ENCODE data around the gene NOS1AP. TPM values are rescaled to one million over a fixed set of nuclear protein-coding genes. Genes with fewer than 3 reads are reported as not detected.

NOS1AP gene
- total RNA-seq, 1 experiment from 2014 or later, result 2.6 TPM

- no peaks in the 10 kb centered on the region for H3K9me3 ChIP-seq (ENCODE audit: low read length)
- ChIA-PET CTCF (interaction anchor here (0.6 kb wide), 1 partner anchor 160 kb away, joined by 5 read pairs; no protein-coding TSS in a partner anchor), POLR2A (ENCODE audit: unreplicated experiment) (no interaction called here)
- H2AFZ ChIP-seq (ENCODE audit: low read length), result no peak overlapping the region
- no peak for ATAC-seq
- no peak overlapping the region for H3K9ac ChIP-seq (ENCODE audit: low read length)
- H3K9me2 ChIP-seq (replicated peaks; ENCODE audit: low read length), result no peaks in the 10 kb centered on the region
- no peaks in the 10 kb centered on the region for H3K27me3 ChIP-seq (ENCODE audit: low read length)
- no TSS peak for BruUV-seq (replicated peaks)
- no peak for TF ChIP-seq EZH2 (IDR thresholded peaks at IDR 0.05; ENCODE audit: low read length, unreplicated experiment)
- TF ChIP-seq, protein P1, sequence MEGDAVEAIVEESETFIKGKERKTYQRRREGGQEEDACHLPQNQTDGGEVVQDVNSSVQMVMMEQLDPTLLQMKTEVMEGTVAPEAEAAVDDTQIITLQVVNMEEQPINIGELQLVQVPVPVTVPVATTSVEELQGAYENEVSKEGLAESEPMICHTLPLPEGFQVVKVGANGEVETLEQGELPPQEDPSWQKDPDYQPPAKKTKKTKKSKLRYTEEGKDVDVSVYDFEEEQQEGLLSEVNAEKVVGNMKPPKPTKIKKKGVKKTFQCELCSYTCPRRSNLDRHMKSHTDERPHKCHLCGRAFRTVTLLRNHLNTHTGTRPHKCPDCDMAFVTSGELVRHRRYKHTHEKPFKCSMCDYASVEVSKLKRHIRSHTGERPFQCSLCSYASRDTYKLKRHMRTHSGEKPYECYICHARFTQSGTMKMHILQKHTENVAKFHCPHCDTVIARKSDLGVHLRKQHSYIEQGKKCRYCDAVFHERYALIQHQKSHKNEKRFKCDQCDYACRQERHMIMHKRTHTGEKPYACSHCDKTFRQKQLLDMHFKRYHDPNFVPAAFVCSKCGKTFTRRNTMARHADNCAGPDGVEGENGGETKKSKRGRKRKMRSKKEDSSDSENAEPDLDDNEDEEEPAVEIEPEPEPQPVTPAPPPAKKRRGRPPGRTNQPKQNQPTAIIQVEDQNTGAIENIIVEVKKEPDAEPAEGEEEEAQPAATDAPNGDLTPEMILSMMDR (conservative IDR thresholded peaks at IDR 0.05; ENCODE audit: low read depth, low read length), result no peak
- no peak for TF ChIP-seq EZH2phosphoT487 (IDR thresholded peaks at IDR 0.05; ENCODE audit: borderline replicate concordance, low read length)
- H3K4me3 ChIP-seq (ENCODE audit: low read length), result no peak overlapping the region
- H3K27ac ChIP-seq (ENCODE audit: low read length), result no peak overlapping the region
- intact Hi-C loops (cut with micrococcal nuclease), result no loop called here
- H3F3A ChIP-seq (ENCODE audit: low read length, unreplicated experiment), result no peaks in the 10 kb centered on the region
- H3K79me2 ChIP-seq (ENCODE audit: low read length), result no peaks in the 10 kb centered on the region
- H3K4me2 ChIP-seq (ENCODE audit: low read length), result no peak overlapping the region
- DNase-seq, result no peak
- H3K36me3 ChIP-seq (ENCODE audit: low read depth, low read length), result no peaks in the 10 kb centered on the region
- no peaks in the 10 kb centered on the region for H4K20me1 ChIP-seq (ENCODE audit: low read length)
- H3K4me1 ChIP-seq (ENCODE audit: insufficient read depth, low read length), result peaks cover 14% of the 10 kb centered on the region
Observed at GRCh38 chr1:162193815-162194214, 124.3 kb downstream of the NOS1AP start.

- H3K9me3 ChIP-seq (ENCODE audit: low read length), result no peaks in the 10 kb centered on the region
- no peak overlapping the region for H3K4me2 ChIP-seq (ENCODE audit: low read length)
- ChIA-PET CTCF (no interaction called here), POLR2A (ENCODE audit: unreplicated experiment) (no interaction called here)
- no peak overlapping the region for H3K9ac ChIP-seq (ENCODE audit: low read length)
- H3K4me1 ChIP-seq (ENCODE audit: insufficient read depth, low read length), result peaks cover 14% of the 10 kb centered on the region
- intact Hi-C loops (cut with micrococcal nuclease), result no loop called here
- H3K27ac ChIP-seq (ENCODE audit: low read length), result no peak overlapping the region
- H3K4me3 ChIP-seq (ENCODE audit: low read length), result no peak overlapping the region
- no peaks in the 10 kb centered on the region for H3K9me2 ChIP-seq (replicated peaks; ENCODE audit: low read length)
- no peaks in the 10 kb centered on the region for H3F3A ChIP-seq (ENCODE audit: low read length, unreplicated experiment)
- H3K36me3 ChIP-seq (ENCODE audit: low read depth, low read length), result no peaks in the 10 kb centered on the region
- no peak for ATAC-seq
- no peaks in the 10 kb centered on the region for H4K20me1 ChIP-seq (ENCODE audit: low read length)
- BruUV-seq (replicated peaks), result no TSS peak
- no peaks in the 10 kb centered on the region for H3K79me2 ChIP-seq (ENCODE audit: low read length)
- no peak overlapping the region for H2AFZ ChIP-seq (ENCODE audit: low read length)
- DNase-seq, result no peak
- no peaks in the 10 kb centered on the region for H3K27me3 ChIP-seq (ENCODE audit: low read length)
- TF ChIP-seq EZH2 (IDR thresholded peaks at IDR 0.05; ENCODE audit: low read length, unreplicated experiment), result no peak
- TF ChIP-seq, protein P1 (conservative IDR thresholded peaks at IDR 0.05; ENCODE audit: low read depth, low read length), result no peak
- no peak for TF ChIP-seq EZH2phosphoT487 (IDR thresholded peaks at IDR 0.05; ENCODE audit: borderline replicate concordance, low read length)
Observed at GRCh38 chr1:162195567-162195966, 126.1 kb downstream of the NOS1AP start.

GRCh38 chr1:162196387-162196786 lies 126.9 kb downstream of the NOS1AP start:
- DNase-seq (no peak), ATAC-seq (no peak)
- peaks cover 14% of the 10 kb centered on the region for H3K4me1 ChIP-seq (ENCODE audit: insufficient read depth, low read length)
- H3K4me3 ChIP-seq (ENCODE audit: low read length), result no peak overlapping the region
- no TSS peak for BruUV-seq (replicated peaks)
- CTCF ChIA-PET, result no interaction called here
- TF ChIP-seq EZH2phosphoT487 (IDR thresholded peaks at IDR 0.05; ENCODE audit: borderline replicate concordance, low read length) (no peak), EZH2 (IDR thresholded peaks at IDR 0.05; ENCODE audit: low read length, unreplicated experiment) (no peak)
- TF ChIP-seq, protein P1 (conservative IDR thresholded peaks at IDR 0.05; ENCODE audit: low read depth, low read length), result no peak
- no peak overlapping the region for H3K4me2 ChIP-seq (ENCODE audit: low read length)
- no peaks in the 10 kb centered on the region for H4K20me1 ChIP-seq (ENCODE audit: low read length)
- no peak overlapping the region for H3K9ac ChIP-seq (ENCODE audit: low read length)
- H2AFZ ChIP-seq (ENCODE audit: low read length), result no peak overlapping the region
- no peaks in the 10 kb centered on the region for H3K27me3 ChIP-seq (ENCODE audit: low read length)
- H3F3A ChIP-seq (ENCODE audit: low read length, unreplicated experiment), result no peaks in the 10 kb centered on the region
- POLR2A ChIA-PET (ENCODE audit: unreplicated experiment), result no interaction called here
- no peaks in the 10 kb centered on the region for H3K36me3 ChIP-seq (ENCODE audit: low read depth, low read length)
- no peaks in the 10 kb centered on the region for H3K79me2 ChIP-seq (ENCODE audit: low read length)
- H3K9me3 ChIP-seq (ENCODE audit: low read length), result no peaks in the 10 kb centered on the region
- no peaks in the 10 kb centered on the region for H3K9me2 ChIP-seq (replicated peaks; ENCODE audit: low read length)
- intact Hi-C loops (cut with micrococcal nuclease), result no loop called here
- H3K27ac ChIP-seq (ENCODE audit: low read length), result no peak overlapping the region
